Measurements from ENCODE around the gene RHOXF2B.
"Not testable (repeated sequence)": the region's sequence is repeated elsewhere in the genome, so short reads cannot be mapped to it uniquely, and the experiment has no call there.

GRCh38 chrX:120039087-120039733 lies 38.3 kb downstream of the RHOXF2B start:
- TF ChIP-seq CTCF, POLR2A (IDR thresholded peaks at IDR 0.05): not testable (repeated sequence)

Measured in thyroid gland (tissue), 4 donors.